Prostate gland (tissue), 2 donors: ENCODE data around the gene APBA1.

Source experiments
- POLR2A ChIP-seq: fragments of 450-650 bp; IDR thresholded peaks from one replicate; pipeline ENCODE4 v1.6.1; 2016; ENCODE audit warnings: antibody characterized with exemption, mild to moderate bottlenecking
- TF ChIP-seq, protein P1 (sequence below), 4 experiments: fragments of 200-600 bp in 2 of 4; fragments of 450-650 bp in 2 of 4; sonication (generic) in 2 of 4; IDR thresholded peaks; 1 replicate in 3 of 4; 2 replicates in 1 of 4; pipeline ENCODE4 v1.5.1; 2016 to 2019; ENCODE audit warnings: antibody characterized with exemption in 4 of 4, mild to moderate bottlenecking in 2 of 4, moderate library complexity in 2 of 4

DNA sequence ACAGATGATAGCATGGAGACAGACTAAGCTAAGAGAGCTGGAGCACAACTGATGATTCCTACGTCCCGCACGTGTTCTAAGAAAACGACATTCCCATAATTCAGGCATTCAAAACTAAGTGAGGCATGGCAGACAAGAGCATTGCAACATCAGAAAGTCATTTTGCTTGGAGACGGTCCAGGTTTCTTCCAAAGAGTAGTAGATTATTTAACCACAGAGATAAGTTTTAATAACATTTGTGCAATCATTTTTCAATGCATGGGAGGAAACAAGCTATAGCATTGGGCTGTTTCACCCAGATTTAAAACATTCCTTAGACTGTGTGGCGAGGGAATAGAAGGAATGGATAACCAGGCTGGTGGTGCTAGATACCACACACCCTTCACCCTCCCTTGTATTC lies 117.2 kb downstream of the APBA1 start:
- TF ChIP-seq, protein P1, sequence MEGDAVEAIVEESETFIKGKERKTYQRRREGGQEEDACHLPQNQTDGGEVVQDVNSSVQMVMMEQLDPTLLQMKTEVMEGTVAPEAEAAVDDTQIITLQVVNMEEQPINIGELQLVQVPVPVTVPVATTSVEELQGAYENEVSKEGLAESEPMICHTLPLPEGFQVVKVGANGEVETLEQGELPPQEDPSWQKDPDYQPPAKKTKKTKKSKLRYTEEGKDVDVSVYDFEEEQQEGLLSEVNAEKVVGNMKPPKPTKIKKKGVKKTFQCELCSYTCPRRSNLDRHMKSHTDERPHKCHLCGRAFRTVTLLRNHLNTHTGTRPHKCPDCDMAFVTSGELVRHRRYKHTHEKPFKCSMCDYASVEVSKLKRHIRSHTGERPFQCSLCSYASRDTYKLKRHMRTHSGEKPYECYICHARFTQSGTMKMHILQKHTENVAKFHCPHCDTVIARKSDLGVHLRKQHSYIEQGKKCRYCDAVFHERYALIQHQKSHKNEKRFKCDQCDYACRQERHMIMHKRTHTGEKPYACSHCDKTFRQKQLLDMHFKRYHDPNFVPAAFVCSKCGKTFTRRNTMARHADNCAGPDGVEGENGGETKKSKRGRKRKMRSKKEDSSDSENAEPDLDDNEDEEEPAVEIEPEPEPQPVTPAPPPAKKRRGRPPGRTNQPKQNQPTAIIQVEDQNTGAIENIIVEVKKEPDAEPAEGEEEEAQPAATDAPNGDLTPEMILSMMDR (IDR thresholded peaks at IDR 0.05) = no peak
- TF ChIP-seq POLR2A = no peak
